ENCODE results near the gene ABCC1. TPM values are rescaled to one million over a fixed set of nuclear protein-coding genes. Genes with fewer than 3 reads are reported as not detected.

ABCC1 gene
- total RNA-seq (2021) = 139 and 146 TPM in 2 replicates
- Bru-seq, nascent RNA = percentile 93 among the genes with signal in this experiment
- BruChase-seq, experiment 1, labeled RNA remaining after a 2-hour chase = percentile 90 among the genes with signal in this experiment
- BruChase-seq, experiment 2, labeled RNA remaining after a 6-hour chase = percentile 89 among the genes with signal in this experiment
- long read RNA-seq, full-length matches to known transcripts = 23 of 76 reads
- long read RNA-seq, partial matches to known transcripts = 30 of 76 reads
- long read RNA-seq, other reads (novel, unspliced or antisense) = 23 of 76 reads

DNA sequence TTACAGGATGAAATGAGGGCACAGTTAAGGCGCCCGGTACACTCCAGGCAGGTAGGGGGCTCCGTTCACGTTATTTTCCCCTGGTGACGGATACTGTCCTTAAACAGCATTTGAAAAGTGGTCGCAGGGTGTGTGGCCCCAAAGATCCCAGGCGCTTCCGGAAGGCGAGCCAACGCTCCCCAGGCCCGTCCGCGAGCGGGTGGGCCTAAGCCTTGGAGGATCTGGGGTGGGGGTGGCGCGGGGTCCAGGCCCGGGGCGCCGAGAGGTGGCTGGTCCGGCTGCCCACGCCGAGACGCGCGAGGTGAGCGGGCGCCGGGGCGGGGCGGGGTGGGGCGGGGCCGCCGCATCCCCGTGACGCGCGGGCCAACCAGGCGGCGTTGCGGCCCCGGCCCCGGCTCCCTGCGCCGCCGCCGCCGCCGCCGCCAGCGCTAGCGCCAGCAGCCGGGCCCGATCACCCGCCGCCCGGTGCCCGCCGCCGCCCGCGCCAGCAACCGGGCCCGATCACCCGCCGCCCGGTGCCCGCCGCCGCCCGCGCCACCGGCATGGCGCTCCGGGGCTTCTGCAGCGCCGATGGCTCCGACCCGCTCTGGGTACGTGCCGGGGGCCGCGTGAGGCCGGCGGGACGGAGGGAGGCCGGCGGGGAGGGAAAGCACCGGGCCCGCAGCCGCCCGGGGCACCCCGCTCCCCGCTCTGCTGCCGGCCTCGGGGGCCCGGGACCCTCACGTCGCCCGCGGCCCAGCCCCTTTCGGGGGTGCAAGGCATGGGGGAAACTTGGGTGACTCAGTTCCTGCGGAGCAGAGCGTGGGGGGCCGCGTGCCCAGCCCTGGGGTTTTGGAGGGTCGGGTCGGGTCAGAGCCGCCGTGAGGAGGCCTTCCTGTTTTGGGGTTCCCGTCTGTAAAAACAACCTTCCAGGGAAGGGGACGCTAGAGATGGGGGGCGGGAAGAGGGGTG, at the start of gene ABCC1:
TSS of gene ABCC1 (plus strand) at position 407 of the 951 bp plus-strand sequence. CDS start at position 543, 136 bp downstream.
- H3K4me3 ChIP-seq = peak within 1 kb of the TSS; percentile 96
- peaks cover 52% of the 10 kb centered on the region for H3K4me1 ChIP-seq (replicated peaks; ENCODE audit: insufficient read depth)
- no TSS peak for BruUV-seq (replicated peaks)
- peak within 1 kb of the TSS; percentile 100 for H3K4me2 ChIP-seq
- H3K9me2 ChIP-seq (ENCODE audit: insufficient read depth) = no peaks in the 10 kb centered on the region
- peak within 1 kb of the TSS; percentile 61 for H3K27ac ChIP-seq
- H3K79me2 ChIP-seq (ENCODE audit: low read depth) = peaks cover 54% of the 10 kb centered on the region
- H3K9me3 ChIP-seq (ENCODE audit: insufficient read depth, low read depth) = no peaks in the 10 kb centered on the region
- H2AFZ ChIP-seq = peak within 1 kb of the TSS; percentile 82
- DNase-seq = peak in 1 of 2 experiments; percentile 51
- peaks cover 30% of the 10 kb centered on the region for H4K20me1 ChIP-seq (ENCODE audit: insufficient read depth)
- POLR2A ChIA-PET (ENCODE audit: unreplicated experiment) = interaction anchor here (1.0 kb wide), 1 partner anchor 61 kb away, joined by 4 read pairs; the partner anchor contains the start of gene CEP20
- intact Hi-C loops (cut with micrococcal nuclease; ENCODE audit: unreplicated experiment) = loop anchor here (1.0 to 5.0 kb wide), 3 partner anchors 52 to 125 kb away; no protein-coding TSS in a partner anchor
- H3K27me3 ChIP-seq (ENCODE audit: insufficient read depth, low read depth) = no peaks in the 10 kb centered on the region
- H3K36me3 ChIP-seq (ENCODE audit: low read depth) = no peaks in the 10 kb centered on the region
- no peak for TF ChIP-seq EZH2 (IDR thresholded peaks at IDR 0.05; ENCODE audit: low read depth)
- TF ChIP-seq, protein P1, sequence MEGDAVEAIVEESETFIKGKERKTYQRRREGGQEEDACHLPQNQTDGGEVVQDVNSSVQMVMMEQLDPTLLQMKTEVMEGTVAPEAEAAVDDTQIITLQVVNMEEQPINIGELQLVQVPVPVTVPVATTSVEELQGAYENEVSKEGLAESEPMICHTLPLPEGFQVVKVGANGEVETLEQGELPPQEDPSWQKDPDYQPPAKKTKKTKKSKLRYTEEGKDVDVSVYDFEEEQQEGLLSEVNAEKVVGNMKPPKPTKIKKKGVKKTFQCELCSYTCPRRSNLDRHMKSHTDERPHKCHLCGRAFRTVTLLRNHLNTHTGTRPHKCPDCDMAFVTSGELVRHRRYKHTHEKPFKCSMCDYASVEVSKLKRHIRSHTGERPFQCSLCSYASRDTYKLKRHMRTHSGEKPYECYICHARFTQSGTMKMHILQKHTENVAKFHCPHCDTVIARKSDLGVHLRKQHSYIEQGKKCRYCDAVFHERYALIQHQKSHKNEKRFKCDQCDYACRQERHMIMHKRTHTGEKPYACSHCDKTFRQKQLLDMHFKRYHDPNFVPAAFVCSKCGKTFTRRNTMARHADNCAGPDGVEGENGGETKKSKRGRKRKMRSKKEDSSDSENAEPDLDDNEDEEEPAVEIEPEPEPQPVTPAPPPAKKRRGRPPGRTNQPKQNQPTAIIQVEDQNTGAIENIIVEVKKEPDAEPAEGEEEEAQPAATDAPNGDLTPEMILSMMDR (conservative IDR thresholded peaks at IDR 0.05) = no peak; the same call in 1 of the 2 replicates
- CTCF ChIA-PET = interaction anchor here (0.6 to 0.7 kb wide), 4 partner anchors 46 to 239 kb away, joined by 3 to 7 read pairs (median 4); no protein-coding TSS in a partner anchor
- peaks cover 50% of the 10 kb centered on the region for H3F3A ChIP-seq (ENCODE audit: insufficient read depth, low read depth)

DNA sequence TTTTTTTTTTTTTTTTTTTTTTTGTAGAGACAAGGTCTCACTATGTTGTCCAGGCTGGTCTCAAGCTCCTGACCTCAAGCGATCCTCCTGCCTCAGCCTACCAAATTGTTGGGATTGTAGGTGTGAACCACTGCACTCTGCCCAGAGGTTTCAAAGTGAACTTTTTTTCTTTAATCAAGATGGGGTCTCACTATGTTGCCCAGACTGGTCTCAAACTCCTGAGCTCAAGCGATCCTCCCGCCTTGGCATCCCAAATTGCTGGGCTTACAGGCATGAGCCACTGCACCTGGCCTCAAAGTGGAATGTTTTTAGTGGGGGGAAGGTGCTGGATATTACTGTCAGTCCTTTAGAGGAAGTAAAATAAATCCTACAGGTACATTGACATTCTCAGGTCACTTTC, 49.1 kb upstream of the ABCC1 start:
- Histone ChIP-seq H3K27ac (peak overlapping the region; percentile 89), H3K79me2 (ENCODE audit: low read depth) (no peaks in the 10 kb centered on the region), H3K9me3 (ENCODE audit: insufficient read depth, low read depth) (no peaks in the 10 kb centered on the region), H2AFZ (no peak overlapping the region), H3F3A (ENCODE audit: insufficient read depth, low read depth) (peaks cover 38% of the 10 kb centered on the region), H3K27me3 (ENCODE audit: insufficient read depth, low read depth) (no peaks in the 10 kb centered on the region), H3K4me3 (no peak overlapping the region), H3K9me2 (ENCODE audit: insufficient read depth) (no peaks in the 10 kb centered on the region), H3K36me3 (ENCODE audit: low read depth) (no peaks in the 10 kb centered on the region), H3K4me1 (replicated peaks; ENCODE audit: insufficient read depth) (peaks cover 50% of the 10 kb centered on the region), H4K20me1 (ENCODE audit: insufficient read depth) (no peaks in the 10 kb centered on the region), H3K4me2 (peak overlapping the region; percentile 71)
- no TSS peak for BruUV-seq (replicated peaks)
- DNase-seq = no peak
- intact Hi-C loops (cut with micrococcal nuclease; ENCODE audit: unreplicated experiment) = no loop called here
- ChIA-PET CTCF (no interaction called here), POLR2A (ENCODE audit: unreplicated experiment) (interaction anchor here (0.6 to 1.2 kb wide), 4 partner anchors 12 to 105 kb away, joined by 5 to 10 read pairs (median 6); partner anchors contain the start of gene CEP20)
- TF ChIP-seq, protein P1 (conservative IDR thresholded peaks at IDR 0.05) = no peak
- no peak for TF ChIP-seq EZH2 (IDR thresholded peaks at IDR 0.05; ENCODE audit: low read depth)

DNA sequence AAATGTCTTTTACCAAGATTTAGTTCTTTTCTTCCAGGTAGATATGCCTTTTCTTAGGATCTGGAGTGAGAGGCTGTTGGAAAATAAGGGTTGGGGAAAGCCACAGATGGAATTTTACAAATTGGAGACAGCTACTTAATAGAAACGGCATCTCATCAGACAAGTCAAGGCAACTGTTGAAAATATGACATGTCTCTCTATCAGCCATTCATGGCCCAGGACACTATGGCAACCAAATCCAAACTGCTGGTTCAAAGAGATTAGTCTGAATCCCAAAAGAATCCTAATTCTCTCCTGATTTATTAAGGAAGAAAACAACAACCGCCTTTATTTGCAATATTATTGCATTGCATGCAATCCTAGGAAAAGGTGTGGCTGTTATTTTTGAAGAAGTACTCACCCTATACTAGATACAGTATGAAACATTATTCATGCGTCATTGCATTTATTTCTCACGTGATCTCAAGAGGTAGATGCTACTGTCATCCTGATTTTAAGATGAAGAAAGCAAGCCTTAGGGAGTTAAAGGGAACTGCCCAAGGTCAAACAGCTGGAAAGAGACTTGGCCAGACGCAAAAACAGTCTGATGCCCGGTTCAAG, 48.4 kb upstream of the ABCC1 start:
- Histone ChIP-seq H3K4me2 (peak overlapping the region; percentile 71), H3K36me3 (ENCODE audit: low read depth) (no peaks in the 10 kb centered on the region), H2AFZ (no peak overlapping the region), H3K27ac (peak overlapping the region; percentile 89), H3K79me2 (ENCODE audit: low read depth) (no peaks in the 10 kb centered on the region), H3F3A (ENCODE audit: insufficient read depth, low read depth) (peaks cover 36% of the 10 kb centered on the region), H3K9me3 (ENCODE audit: insufficient read depth, low read depth) (no peaks in the 10 kb centered on the region), H3K9me2 (ENCODE audit: insufficient read depth) (no peaks in the 10 kb centered on the region), H3K27me3 (ENCODE audit: insufficient read depth, low read depth) (no peaks in the 10 kb centered on the region), H3K4me3 (no peak overlapping the region), H4K20me1 (ENCODE audit: insufficient read depth) (no peaks in the 10 kb centered on the region), H3K4me1 (replicated peaks; ENCODE audit: insufficient read depth) (peaks cover 50% of the 10 kb centered on the region)
- TF ChIP-seq, protein P1 (conservative IDR thresholded peaks at IDR 0.05) = no peak
- no peak for TF ChIP-seq EZH2 (IDR thresholded peaks at IDR 0.05; ENCODE audit: low read depth)
- BruUV-seq (replicated peaks) = no TSS peak
- CTCF ChIA-PET = no interaction called here
- DNase-seq = peak in 1 of 2 experiments; percentile 45
- POLR2A ChIA-PET (ENCODE audit: unreplicated experiment) = interaction anchor here (0.8 kb wide), 1 partner anchor 82 kb away, joined by 5 read pairs; no protein-coding TSS in a partner anchor
- intact Hi-C loops (cut with micrococcal nuclease; ENCODE audit: unreplicated experiment) = no loop called here
